HL-60 (cell line): ENCODE results near the gene KLHL15.
A peak's percentile ranks its signal among the peaks of the same experiment; 100 is the strongest.
"Not testable (repeated sequence)": the region's sequence is repeated elsewhere in the genome, so short reads cannot be mapped to it uniquely, and the experiment has no call there.

Source experiments
- DNase-seq, 2 experiments: peaks; one replicate each; pipeline ENCODE4 v3.0.0-alpha.2; 2010 to 2020; ENCODE audit warnings: low read depth in 1 of 2, low spot score in 1 of 2
- H3K27ac ChIP-seq: fragments of 250-450 bp; sonication (Bioruptor Pico); replicated peaks from 2 replicates; pipeline ENCODE4 v1.5.1; 2020; ENCODE audit warnings: mild to moderate bottlenecking, moderate library complexity
- H3K27me3 ChIP-seq: fragments of 250-450 bp; sonication (Bioruptor Pico); 2 replicates; pipeline ENCODE4 v1.5.1; 2021; ENCODE audit warnings: mild to moderate bottlenecking, moderate library complexity; ENCODE audit not compliant: insufficient read depth, poor library complexity, severe bottlenecking
- H3K4me3 ChIP-seq: replicated peaks from 2 replicates; pipeline ENCODE4 v1.5.1; 2011; ENCODE audit warnings: mild to moderate bottlenecking, control low read depth, low read length; ENCODE audit not compliant: insufficient read depth
- GABPA ChIP-seq: IDR thresholded peaks from 2 replicates; pipeline ENCODE4 v1.6.1; 2012; ENCODE audit warnings: low read depth
- POLR2AphosphoS5 ChIP-seq: IDR thresholded peaks from 2 replicates; pipeline ENCODE4 v1.6.1; 2012; ENCODE audit warnings: low read depth
- SPI1 ChIP-seq: IDR thresholded peaks from 2 replicates; pipeline ENCODE4 v1.6.1; 2012; ENCODE audit warnings: low read depth, mild to moderate bottlenecking, borderline replicate concordance
- TF ChIP-seq, protein P1 (sequence below): IDR thresholded peaks from one replicate; pipeline ENCODE4 v1.5.1; 2011; ENCODE audit warnings: low read length, control low read depth, inconsistent platforms; ENCODE audit not compliant: insufficient read depth
- TF ChIP-seq, protein P2 (sequence below): IDR thresholded peaks from 2 replicates; pipeline ENCODE4 v1.6.1; 2012; ENCODE audit warnings: low read depth; ENCODE audit not compliant: insufficient replicate concordance

The KLHL15 gene

DNA sequence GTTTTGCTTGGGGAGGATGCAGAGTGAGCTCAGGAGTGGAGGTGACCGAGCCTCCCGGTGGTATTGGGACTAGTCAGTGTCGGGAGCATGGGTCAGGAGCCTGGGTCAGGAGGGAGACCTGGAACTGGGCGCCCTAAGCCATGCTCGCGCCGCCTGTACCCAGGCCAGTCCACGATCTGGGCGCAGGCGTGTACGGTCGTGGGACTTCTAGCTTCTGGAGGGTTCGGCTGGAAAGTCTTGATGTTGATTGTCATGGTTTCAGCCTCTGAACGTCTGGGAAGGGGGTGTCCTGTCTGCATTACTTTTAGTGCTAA lies 28.0 kb upstream of the KLHL15 start:
- Histone ChIP-seq H3K27ac (no peak overlapping the region), H3K4me3 (no peak overlapping the region), H3K27me3 (no peaks in the 10 kb centered on the region)
- no peak for DNase-seq
- no peak for TF ChIP-seq GABPA
- TF ChIP-seq, protein P1, sequence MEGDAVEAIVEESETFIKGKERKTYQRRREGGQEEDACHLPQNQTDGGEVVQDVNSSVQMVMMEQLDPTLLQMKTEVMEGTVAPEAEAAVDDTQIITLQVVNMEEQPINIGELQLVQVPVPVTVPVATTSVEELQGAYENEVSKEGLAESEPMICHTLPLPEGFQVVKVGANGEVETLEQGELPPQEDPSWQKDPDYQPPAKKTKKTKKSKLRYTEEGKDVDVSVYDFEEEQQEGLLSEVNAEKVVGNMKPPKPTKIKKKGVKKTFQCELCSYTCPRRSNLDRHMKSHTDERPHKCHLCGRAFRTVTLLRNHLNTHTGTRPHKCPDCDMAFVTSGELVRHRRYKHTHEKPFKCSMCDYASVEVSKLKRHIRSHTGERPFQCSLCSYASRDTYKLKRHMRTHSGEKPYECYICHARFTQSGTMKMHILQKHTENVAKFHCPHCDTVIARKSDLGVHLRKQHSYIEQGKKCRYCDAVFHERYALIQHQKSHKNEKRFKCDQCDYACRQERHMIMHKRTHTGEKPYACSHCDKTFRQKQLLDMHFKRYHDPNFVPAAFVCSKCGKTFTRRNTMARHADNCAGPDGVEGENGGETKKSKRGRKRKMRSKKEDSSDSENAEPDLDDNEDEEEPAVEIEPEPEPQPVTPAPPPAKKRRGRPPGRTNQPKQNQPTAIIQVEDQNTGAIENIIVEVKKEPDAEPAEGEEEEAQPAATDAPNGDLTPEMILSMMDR = no peak
- TF ChIP-seq, protein P2, sequence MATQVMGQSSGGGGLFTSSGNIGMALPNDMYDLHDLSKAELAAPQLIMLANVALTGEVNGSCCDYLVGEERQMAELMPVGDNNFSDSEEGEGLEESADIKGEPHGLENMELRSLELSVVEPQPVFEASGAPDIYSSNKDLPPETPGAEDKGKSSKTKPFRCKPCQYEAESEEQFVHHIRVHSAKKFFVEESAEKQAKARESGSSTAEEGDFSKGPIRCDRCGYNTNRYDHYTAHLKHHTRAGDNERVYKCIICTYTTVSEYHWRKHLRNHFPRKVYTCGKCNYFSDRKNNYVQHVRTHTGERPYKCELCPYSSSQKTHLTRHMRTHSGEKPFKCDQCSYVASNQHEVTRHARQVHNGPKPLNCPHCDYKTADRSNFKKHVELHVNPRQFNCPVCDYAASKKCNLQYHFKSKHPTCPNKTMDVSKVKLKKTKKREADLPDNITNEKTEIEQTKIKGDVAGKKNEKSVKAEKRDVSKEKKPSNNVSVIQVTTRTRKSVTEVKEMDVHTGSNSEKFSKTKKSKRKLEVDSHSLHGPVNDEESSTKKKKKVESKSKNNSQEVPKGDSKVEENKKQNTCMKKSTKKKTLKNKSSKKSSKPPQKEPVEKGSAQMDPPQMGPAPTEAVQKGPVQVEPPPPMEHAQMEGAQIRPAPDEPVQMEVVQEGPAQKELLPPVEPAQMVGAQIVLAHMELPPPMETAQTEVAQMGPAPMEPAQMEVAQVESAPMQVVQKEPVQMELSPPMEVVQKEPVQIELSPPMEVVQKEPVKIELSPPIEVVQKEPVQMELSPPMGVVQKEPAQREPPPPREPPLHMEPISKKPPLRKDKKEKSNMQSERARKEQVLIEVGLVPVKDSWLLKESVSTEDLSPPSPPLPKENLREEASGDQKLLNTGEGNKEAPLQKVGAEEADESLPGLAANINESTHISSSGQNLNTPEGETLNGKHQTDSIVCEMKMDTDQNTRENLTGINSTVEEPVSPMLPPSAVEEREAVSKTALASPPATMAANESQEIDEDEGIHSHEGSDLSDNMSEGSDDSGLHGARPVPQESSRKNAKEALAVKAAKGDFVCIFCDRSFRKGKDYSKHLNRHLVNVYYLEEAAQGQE = no peak
- no peak for TF ChIP-seq SPI1
- no peak for TF ChIP-seq POLR2AphosphoS5

DNA sequence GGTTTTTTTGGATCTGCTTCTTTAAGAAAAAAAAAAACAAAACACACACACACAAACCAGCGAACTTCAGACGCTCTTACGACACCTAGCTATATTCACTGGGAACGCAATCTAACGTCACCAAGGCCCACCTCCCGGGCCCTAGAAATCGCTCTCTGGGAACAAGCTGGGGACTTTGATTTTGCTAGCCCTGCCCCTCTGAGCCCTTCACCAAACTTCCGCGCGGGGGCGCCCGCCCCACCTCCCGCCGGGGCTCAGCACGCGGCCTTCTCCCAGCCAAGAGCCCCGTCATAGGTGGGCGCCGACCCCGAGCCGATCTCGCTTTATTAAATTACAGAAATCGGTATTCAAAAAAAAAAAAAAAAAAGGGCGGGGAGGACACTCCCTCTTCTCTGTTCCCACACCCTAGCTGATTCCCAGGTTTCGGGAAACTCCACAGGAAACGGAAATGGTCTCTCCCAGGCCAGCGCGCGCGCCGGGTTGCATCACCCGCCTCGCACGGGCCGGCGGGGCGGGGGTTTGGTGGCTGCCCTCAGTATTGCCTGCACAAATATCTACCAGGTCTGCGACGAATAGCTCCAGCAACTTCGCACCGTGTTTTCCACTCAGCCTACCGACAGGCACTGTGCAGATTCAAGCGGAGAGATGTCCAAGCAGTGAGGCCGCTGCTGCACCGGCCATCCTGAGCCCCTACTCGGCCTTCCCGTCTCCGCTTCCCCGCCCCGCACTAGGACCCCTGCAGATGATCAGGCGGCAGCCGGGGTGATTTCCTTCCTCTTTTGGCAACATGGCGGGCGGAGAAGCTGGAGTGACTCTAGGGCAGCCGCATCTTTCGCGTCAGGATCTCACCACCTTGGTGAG lies 27.4 kb upstream of the KLHL15 start, which contains the start of gene EIF2S3:
Gene EIF2S3 (plus strand): TSS at position 775 of the 861 bp plus-strand sequence. CDS start 13 bp downstream, at position 788.
- peak; percentile 84 to 95 for DNase-seq
- H3K27ac ChIP-seq = no peak within 1 kb of the TSS
- no peaks in the 10 kb centered on the region for H3K27me3 ChIP-seq
- TF ChIP-seq POLR2AphosphoS5 = peak; percentile 73
- TF ChIP-seq GABPA = peak; percentile 77
- TF ChIP-seq, protein P2 = no peak
- no peak for TF ChIP-seq SPI1
- TF ChIP-seq, protein P1 = peak; percentile 19
- H3K4me3 ChIP-seq = peak within 1 kb of the TSS; percentile 33; the same call in 1 of the 2 replicates

DNA sequence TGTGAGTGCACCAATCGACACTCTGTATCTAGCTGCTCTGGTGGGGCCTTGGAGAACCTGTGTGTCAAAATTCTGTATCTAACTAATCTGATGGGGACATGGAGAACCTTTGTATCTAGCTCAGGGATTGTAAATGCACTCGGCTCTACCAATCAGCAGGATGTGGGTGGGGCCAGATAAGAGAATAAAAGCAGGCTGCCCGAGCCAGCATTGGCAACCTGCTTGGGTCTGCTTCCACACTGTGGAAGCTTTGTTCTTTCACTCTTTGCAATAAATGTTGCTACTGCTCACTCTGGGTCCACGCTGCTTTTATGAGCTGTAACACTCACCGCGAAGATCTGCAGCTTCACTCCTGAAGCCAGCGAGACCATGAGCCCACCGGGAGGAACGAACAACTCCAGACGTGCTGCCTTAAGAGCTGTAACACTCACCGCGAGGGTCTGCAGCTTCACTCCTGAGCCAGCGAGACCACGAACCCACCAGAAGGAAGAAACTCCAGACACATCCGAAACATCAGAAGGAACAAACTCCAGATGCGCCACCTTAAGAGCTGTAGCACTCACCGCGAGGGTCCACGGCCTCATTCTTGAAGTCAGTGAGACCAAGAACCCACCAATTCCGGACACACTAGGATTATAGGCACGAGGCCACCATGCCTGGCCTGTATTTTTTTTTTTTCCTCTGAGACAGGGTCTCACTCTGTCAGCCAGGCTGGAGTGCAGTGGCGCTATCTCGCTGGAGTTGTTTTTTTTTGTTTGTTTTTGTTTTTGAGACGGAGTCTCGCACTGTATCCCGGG lies 23.7 kb upstream of the KLHL15 start:
- H3K27ac ChIP-seq, H3K4me3 ChIP-seq, H3K27me3 ChIP-seq, DNase-seq: not testable (repeated sequence)

DNA sequence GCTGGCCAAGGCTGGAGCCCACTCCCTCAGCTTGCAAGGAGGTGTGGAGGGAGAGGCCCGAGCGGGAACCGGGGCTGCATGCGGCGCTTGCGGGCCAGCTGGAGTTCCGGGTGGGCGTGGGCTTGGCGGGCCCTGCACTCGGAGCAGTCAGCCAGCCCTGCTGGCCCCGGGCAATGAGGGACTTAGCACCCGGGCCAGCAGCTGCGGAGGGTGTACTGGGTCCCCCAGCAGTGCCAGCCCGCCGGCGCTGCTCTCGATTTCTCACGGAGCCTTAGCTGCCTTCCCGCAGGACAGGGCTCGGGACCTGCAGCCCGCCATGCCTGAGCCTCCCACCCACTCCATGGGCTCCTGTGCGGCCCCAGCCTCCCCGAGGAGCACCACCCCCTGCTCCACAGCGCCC lies 22.7 kb upstream of the KLHL15 start:
- not testable (repeated sequence) for H3K27me3 ChIP-seq, DNase-seq, H3K4me3 ChIP-seq, H3K27ac ChIP-seq

DNA sequence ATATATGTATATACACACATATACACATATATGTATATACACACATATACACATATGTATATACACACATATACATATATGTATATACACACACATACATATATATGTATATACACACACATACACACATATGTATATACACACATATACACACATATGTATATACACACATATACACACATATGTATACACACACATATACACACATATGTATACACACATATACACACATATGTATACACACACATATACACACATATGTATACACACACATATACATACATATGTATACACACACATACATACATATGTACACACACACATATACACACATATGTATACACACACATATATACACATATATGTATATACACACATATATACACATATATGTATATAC lies 19.1 kb upstream of the KLHL15 start:
- H3K4me3 ChIP-seq, H3K27me3 ChIP-seq, DNase-seq, H3K27ac ChIP-seq: not testable (repeated sequence)
